ENCODE results near the gene GBP3. TPM values are rescaled to one million over a fixed set of nuclear protein-coding genes. Genes with fewer than 3 reads are reported as not detected.

The GBP3 gene
- 2.1 TPM for total RNA-seq

- Histone ChIP-seq H3K4me1 (ENCODE audit: control insufficient read depth in 3 of 3, insufficient read depth in 3 of 3, low read length in 3 of 3) (peaks cover 2 to 6% (median 3%) of the 10 kb centered on the region in 3 donors), H3K9me3 (ENCODE audit: control insufficient read depth in 3 of 3, low read length in 3 of 3) (no peaks in the 10 kb centered on the region), H3K4me3 (ENCODE audit: low read length in 3 of 3) (peak within 1 kb of the TSS; percentile 61 to 76 (median 68)), H3K36me3 (ENCODE audit: control insufficient read depth in 3 of 3, insufficient read depth in 3 of 3, low read length in 3 of 3) (peaks cover 0 to 4% (median 0%) of the 10 kb centered on the region in 3 donors), H3K27me3 (ENCODE audit: control insufficient read depth in 3 of 3, insufficient read depth in 3 of 3, low read length in 3 of 3) (no peaks in the 10 kb centered on the region), H3K9ac (ENCODE audit: low read depth in 1 of 3, low read length in 3 of 3) (peak within 1 kb of the TSS; percentile 25 to 66 (median 63)), H3K27ac (ENCODE audit: low read depth, low read length) (peak within 1 kb of the TSS; percentile 77)
Observed at GRCh38 chr1:89022167-89022959, at the start of gene GBP3. GBP3 (minus strand) TSS chr1:89022866; CDS start chr1:89020721, 2,145 bp downstream.

DNA sequence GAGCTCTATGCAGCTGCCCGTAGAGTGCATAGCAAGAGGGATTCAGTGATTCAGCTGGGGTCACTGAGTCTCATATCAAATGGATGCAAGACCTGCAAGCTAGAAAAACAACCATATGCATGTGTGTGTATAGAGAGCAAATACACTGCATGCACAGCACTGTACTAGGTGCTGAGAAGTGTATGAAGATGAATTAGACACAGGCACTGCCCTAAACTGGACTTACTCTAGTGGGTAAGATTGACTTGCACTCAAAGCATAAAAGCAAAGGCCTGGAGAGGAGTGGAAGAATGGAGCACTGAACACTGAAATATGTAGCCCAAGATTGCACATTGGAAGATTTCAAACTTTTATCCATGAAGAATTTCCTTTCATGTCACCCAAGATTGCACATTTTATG, 47.8 kb upstream of the GBP3 start:
- Histone ChIP-seq H3K9ac (ENCODE audit: low read depth in 1 of 3, low read length in 3 of 3) (no peak overlapping the region), H3K36me3 (ENCODE audit: control insufficient read depth in 3 of 3, insufficient read depth in 3 of 3, low read length in 3 of 3) (no peaks in the 10 kb centered on the region), H3K4me3 (ENCODE audit: low read length in 3 of 3) (peak overlapping the region; percentile 28 to 45 (median 29)), H3K27ac (ENCODE audit: low read depth, low read length) (no peak overlapping the region), H3K9me3 (ENCODE audit: control insufficient read depth in 3 of 3, low read length in 3 of 3) (no peaks in the 10 kb centered on the region), H3K27me3 (ENCODE audit: control insufficient read depth in 3 of 3, insufficient read depth in 3 of 3, low read length in 3 of 3) (no peaks in the 10 kb centered on the region), H3K4me1 (ENCODE audit: control insufficient read depth in 3 of 3, insufficient read depth in 3 of 3, low read length in 3 of 3) (peaks cover 0 to 2% (median 2%) of the 10 kb centered on the region in 3 donors)

GRCh38 chr1:89069951-89070350, 47.3 kb upstream of the GBP3 start:
- Histone ChIP-seq H3K4me3 (ENCODE audit: low read length in 3 of 3) (peak overlapping the region; percentile 28 to 45 (median 29)), H3K9ac (ENCODE audit: low read depth in 1 of 3, low read length in 3 of 3) (peak overlapping the region in 1 of 3 donors; percentile 5), H3K36me3 (ENCODE audit: control insufficient read depth in 3 of 3, insufficient read depth in 3 of 3, low read length in 3 of 3) (no peaks in the 10 kb centered on the region), H3K27me3 (ENCODE audit: control insufficient read depth in 3 of 3, insufficient read depth in 3 of 3, low read length in 3 of 3) (no peaks in the 10 kb centered on the region), H3K4me1 (ENCODE audit: control insufficient read depth in 3 of 3, insufficient read depth in 3 of 3, low read length in 3 of 3) (peaks cover 0 to 3% (median 2%) of the 10 kb centered on the region in 3 donors), H3K9me3 (ENCODE audit: control insufficient read depth in 3 of 3, low read length in 3 of 3) (no peaks in the 10 kb centered on the region), H3K27ac (ENCODE audit: low read depth, low read length) (peak overlapping the region; percentile 36)

DNA sequence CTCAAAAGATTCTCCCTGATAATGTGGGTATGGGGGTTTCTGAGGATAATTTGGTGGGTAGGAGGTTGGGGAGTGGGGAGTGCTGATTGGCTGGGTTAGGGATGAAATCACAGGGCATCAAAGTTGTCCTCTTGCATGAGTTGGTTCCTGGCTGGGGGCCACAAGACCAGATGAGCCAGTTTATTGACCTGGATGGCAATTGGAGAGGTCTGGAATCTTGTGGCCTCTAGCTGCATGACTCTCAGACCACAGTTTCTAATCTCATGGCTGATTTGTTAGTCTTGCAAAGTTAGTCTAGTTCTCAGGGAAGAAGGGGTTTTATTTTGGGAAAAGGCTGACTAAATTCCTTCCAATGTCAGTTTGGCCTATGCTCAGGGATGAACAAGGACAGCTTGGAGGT, 45.6 kb upstream of the GBP3 start:
- Histone ChIP-seq H3K9me3 (ENCODE audit: control insufficient read depth in 3 of 3, low read length in 3 of 3) (no peaks in the 10 kb centered on the region), H3K27ac (ENCODE audit: low read depth, low read length) (no peak overlapping the region), H3K4me3 (ENCODE audit: low read length in 3 of 3) (no peak overlapping the region), H3K36me3 (ENCODE audit: control insufficient read depth in 3 of 3, insufficient read depth in 3 of 3, low read length in 3 of 3) (no peaks in the 10 kb centered on the region), H3K9ac (ENCODE audit: low read depth in 1 of 3, low read length in 3 of 3) (no peak overlapping the region), H3K27me3 (ENCODE audit: control insufficient read depth in 3 of 3, insufficient read depth in 3 of 3, low read length in 3 of 3) (no peaks in the 10 kb centered on the region), H3K4me1 (ENCODE audit: control insufficient read depth in 3 of 3, insufficient read depth in 3 of 3, low read length in 3 of 3) (peaks cover 0 to 3% (median 2%) of the 10 kb centered on the region in 3 donors)

GRCh38 chr1:89065079-89065868, 42.6 kb upstream of the GBP3 start, which contains the start of gene GBP1:
GBP1 (minus strand) TSS chr1:89065208; CDS start chr1:89063234, 1,974 bp downstream.
- Histone ChIP-seq H3K36me3 (ENCODE audit: control insufficient read depth in 3 of 3, insufficient read depth in 3 of 3, low read length in 3 of 3) (peaks cover 0 to 2% (median 0%) of the 10 kb centered on the region in 3 donors), H3K9ac (ENCODE audit: low read depth in 1 of 3, low read length in 3 of 3) (peak within 1 kb of the TSS; percentile 66 to 77 (median 69)), H3K9me3 (ENCODE audit: control insufficient read depth in 3 of 3, low read length in 3 of 3) (no peaks in the 10 kb centered on the region), H3K4me3 (ENCODE audit: low read length in 3 of 3) (peak within 1 kb of the TSS; percentile 59 to 90 (median 66)), H3K4me1 (ENCODE audit: control insufficient read depth in 3 of 3, insufficient read depth in 3 of 3, low read length in 3 of 3) (peaks cover 0 to 4% (median 3%) of the 10 kb centered on the region in 3 donors), H3K27me3 (ENCODE audit: control insufficient read depth in 3 of 3, insufficient read depth in 3 of 3, low read length in 3 of 3) (no peaks in the 10 kb centered on the region), H3K27ac (ENCODE audit: low read depth, low read length) (peak within 1 kb of the TSS; percentile 79)

DNA sequence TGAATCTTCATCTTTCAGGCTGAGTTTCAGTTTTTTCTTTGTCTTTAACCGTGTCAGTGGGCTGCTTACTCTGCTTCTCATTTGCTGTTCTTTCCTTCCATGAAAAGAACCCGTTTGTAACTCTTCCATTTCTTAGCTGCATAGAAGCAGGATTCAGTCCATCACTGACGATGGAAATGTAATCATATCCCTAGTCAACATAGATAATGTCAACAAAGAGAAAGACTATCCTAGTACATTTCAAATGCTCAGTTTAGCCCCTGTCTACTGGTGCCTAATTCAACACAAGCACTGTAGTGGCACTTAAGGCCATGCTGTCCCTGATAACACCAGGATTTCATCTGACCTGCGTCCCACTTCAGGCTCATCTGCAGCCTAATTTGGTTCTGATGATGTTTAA, 42.0 kb upstream of the GBP3 start:
- Histone ChIP-seq H3K36me3 (ENCODE audit: control insufficient read depth in 3 of 3, insufficient read depth in 3 of 3, low read length in 3 of 3) (peaks cover 0 to 2% (median 0%) of the 10 kb centered on the region in 3 donors), H3K9ac (ENCODE audit: low read depth in 1 of 3, low read length in 3 of 3) (peak overlapping the region; percentile 66 to 77 (median 69)), H3K4me3 (ENCODE audit: low read length in 3 of 3) (peak overlapping the region; percentile 59 to 90 (median 66)), H3K9me3 (ENCODE audit: control insufficient read depth in 3 of 3, low read length in 3 of 3) (no peaks in the 10 kb centered on the region), H3K4me1 (ENCODE audit: control insufficient read depth in 3 of 3, insufficient read depth in 3 of 3, low read length in 3 of 3) (peaks cover 0 to 4% (median 3%) of the 10 kb centered on the region in 3 donors), H3K27ac (ENCODE audit: low read depth, low read length) (peak overlapping the region; percentile 79), H3K27me3 (ENCODE audit: control insufficient read depth in 3 of 3, insufficient read depth in 3 of 3, low read length in 3 of 3) (no peaks in the 10 kb centered on the region)

DNA sequence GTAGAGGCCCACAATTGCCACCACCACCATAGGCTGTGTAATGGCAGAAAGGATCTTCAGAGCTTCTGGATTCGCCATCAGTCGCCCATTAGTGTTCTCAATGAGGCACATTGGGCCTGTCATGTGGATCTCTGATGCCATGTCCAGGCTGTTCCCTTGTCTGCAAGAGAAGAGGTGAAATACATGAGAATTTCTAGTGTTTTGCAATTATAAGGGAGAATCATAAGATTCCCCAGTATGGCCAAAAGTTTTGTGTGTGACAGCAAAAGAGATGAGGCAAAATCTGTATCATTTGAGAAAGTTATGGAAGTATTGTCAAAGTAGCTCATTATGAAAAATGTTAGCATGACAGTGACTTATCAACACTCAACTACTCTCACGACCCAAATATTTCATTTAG, 40.4 kb upstream of the GBP3 start:
- Histone ChIP-seq H3K4me3 (ENCODE audit: low read length in 3 of 3) (no peak overlapping the region), H3K27ac (ENCODE audit: low read depth, low read length) (no peak overlapping the region)

DNA sequence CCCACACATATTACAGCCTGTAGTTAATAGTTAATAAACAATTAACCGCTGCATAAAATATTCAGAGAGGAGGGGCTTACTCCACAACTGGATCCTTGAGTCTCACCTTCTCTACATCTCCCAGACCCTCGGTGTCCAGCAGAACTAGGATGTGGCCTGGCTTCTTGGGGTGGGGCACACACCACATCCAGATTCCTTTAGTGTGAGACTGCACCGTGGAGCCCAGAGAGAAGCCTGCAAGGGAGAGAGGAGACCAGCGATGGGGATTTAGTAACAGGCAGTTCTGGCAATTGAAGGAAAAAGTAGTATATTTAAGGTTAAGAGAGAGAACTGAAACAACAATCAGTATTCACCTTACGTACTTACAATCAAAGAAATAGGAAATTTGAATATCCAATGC, 37.4 kb upstream of the GBP3 start:
- no peak overlapping the region for H3K27ac ChIP-seq (ENCODE audit: low read depth, low read length)

More for the DNA sequence above, 40.4 kb upstream of the GBP3 start:
- Histone ChIP-seq H3K4me1 (ENCODE audit: control insufficient read depth in 3 of 3, insufficient read depth in 3 of 3, low read length in 3 of 3) (peaks cover 0 to 4% (median 3%) of the 10 kb centered on the region in 3 donors), H3K27me3 (ENCODE audit: control insufficient read depth in 3 of 3, insufficient read depth in 3 of 3, low read length in 3 of 3) (no peaks in the 10 kb centered on the region), H3K36me3 (ENCODE audit: control insufficient read depth in 3 of 3, insufficient read depth in 3 of 3, low read length in 3 of 3) (peaks cover 0 to 12% (median 8%) of the 10 kb centered on the region in 3 donors), H3K9me3 (ENCODE audit: control insufficient read depth in 3 of 3, low read length in 3 of 3) (no peaks in the 10 kb centered on the region), H3K9ac (ENCODE audit: low read depth in 1 of 3, low read length in 3 of 3) (no peak overlapping the region)

DNA sequence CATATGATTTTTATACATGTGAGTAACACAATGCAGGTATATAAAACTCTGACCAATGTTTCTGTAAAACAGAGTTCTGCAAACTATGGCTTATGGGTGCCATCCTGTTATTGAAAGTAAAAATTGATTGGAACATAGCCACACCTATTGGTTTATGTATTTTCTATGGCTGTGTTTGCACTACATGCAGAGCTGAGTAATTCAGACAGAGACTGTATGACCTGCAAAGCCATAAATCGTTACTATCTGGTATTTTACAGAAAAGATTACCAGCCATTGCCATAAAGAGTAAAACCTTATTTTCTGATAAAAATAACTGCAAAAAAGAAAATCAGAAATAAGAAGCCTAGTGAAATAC, 29.3 kb upstream of the GBP3 start:
- H3K9me3 ChIP-seq (ENCODE audit: control insufficient read depth in 3 of 3, low read length in 3 of 3), result no peaks in the 10 kb centered on the region
- no peaks in the 10 kb centered on the region for H3K27me3 ChIP-seq (ENCODE audit: control insufficient read depth in 3 of 3, insufficient read depth in 3 of 3, low read length in 3 of 3)
- no peak overlapping the region for H3K9ac ChIP-seq (ENCODE audit: low read depth in 1 of 3, low read length in 3 of 3)
- peaks cover 0 to 19% (median 3%) of the 10 kb centered on the region in 3 donors for H3K36me3 ChIP-seq (ENCODE audit: control insufficient read depth in 3 of 3, insufficient read depth in 3 of 3, low read length in 3 of 3)
- H3K4me3 ChIP-seq (ENCODE audit: low read length in 3 of 3), result no peak overlapping the region
- H3K27ac ChIP-seq (ENCODE audit: low read depth, low read length), result no peak overlapping the region
- no peaks in the 10 kb centered on the region for H3K4me1 ChIP-seq (ENCODE audit: control insufficient read depth in 3 of 3, insufficient read depth in 3 of 3, low read length in 3 of 3)

More for the DNA sequence above, 37.4 kb upstream of the GBP3 start:
- no peaks in the 10 kb centered on the region for H3K27me3 ChIP-seq (ENCODE audit: control insufficient read depth in 3 of 3, insufficient read depth in 3 of 3, low read length in 3 of 3)
- peaks cover 0 to 22% (median 12%) of the 10 kb centered on the region in 3 donors for H3K36me3 ChIP-seq (ENCODE audit: control insufficient read depth in 3 of 3, insufficient read depth in 3 of 3, low read length in 3 of 3)
- H3K9me3 ChIP-seq (ENCODE audit: control insufficient read depth in 3 of 3, low read length in 3 of 3), result no peaks in the 10 kb centered on the region
- H3K4me1 ChIP-seq (ENCODE audit: control insufficient read depth in 3 of 3, insufficient read depth in 3 of 3, low read length in 3 of 3), result peaks cover 0 to 4% (median 0%) of the 10 kb centered on the region in 3 donors
- no peak overlapping the region for H3K9ac ChIP-seq (ENCODE audit: low read depth in 1 of 3, low read length in 3 of 3)
- no peak overlapping the region for H3K4me3 ChIP-seq (ENCODE audit: low read length in 3 of 3)
